Karpas-422 (cell line): Measurements from ENCODE around the gene CRX. TPM values are rescaled to one million over a fixed set of nuclear protein-coding genes. Genes with fewer than 3 reads are reported as not detected.

Source experiments
- small RNA-seq: library from RNA; depleted of rRNA; stranded (forward); fragments of <200 nt; gene quantifications from one replicate; pipeline ENCODE3, GENCODE V24; 2014
- total RNA-seq: library from RNA; depleted of rRNA; stranded (reverse); fragments of >200 nt; shearing (Covaris generic); gene quantifications from 2 replicates; pipeline ENCODE4 v1.2.3, GENCODE V29; 2014; ENCODE audit warnings: low replicate concordance; rRNA removed

Gene CRX
- total RNA-seq, 1 experiment from 2014 or later, result not detected

Small RNA genes lying within 50 kb of the gene (small RNA-seq; reads per million reads assigned to genes)
- gene AC008745.1, result not detected

Other genes starting within 250 kb of the CRX start
- not detected in 2 replicates for gene ZNF541, start 248.8 kb upstream of the CRX start, total RNA-seq
- gene BICRA, start 212.8 kb upstream of the CRX start, total RNA-seq, result 1.0 and 1.8 TPM in 2 replicates
- not detected in 2 replicates for gene EHD2, start 108.5 kb upstream of the CRX start, total RNA-seq
- gene NOP53, start 76.4 kb upstream of the CRX start, total RNA-seq, result 145 and 293 TPM in 2 replicates
- gene SELENOW, start 43.2 kb upstream of the CRX start, total RNA-seq, result 3.5 and 4.1 TPM in 2 replicates
- gene TPRX1, start 17.4 kb upstream of the CRX start, total RNA-seq, result not detected in 2 replicates
- not detected in 2 replicates for gene TPRX2, start 37.3 kb downstream of the CRX start, total RNA-seq
- not detected in 2 replicates for gene SULT2A1, start 64.4 kb downstream of the CRX start, total RNA-seq
- gene BSPH1, start 170.2 kb downstream of the CRX start, total RNA-seq, result not detected in 2 replicates
- gene ELSPBP1, start 172.7 kb downstream of the CRX start, total RNA-seq, result not detected in 2 replicates
- gene CABP5, start 222.1 kb downstream of the CRX start, total RNA-seq, result not detected in 2 replicates